Neural progenitor cell (in vitro differentiated cells): Measurements from ENCODE around the gene ANAPC15.

Experiments used
- CTCF ChIP-seq: fragments of 200-600 bp; sonication (generic); IDR thresholded peaks from 2 replicates; pipeline ENCODE4 v1.5.1; 2017; ENCODE audit warnings: antibody characterized with exemption, mild to moderate bottlenecking
- EZH2phosphoT487 ChIP-seq: fragments of 200-600 bp; sonication (generic); IDR thresholded peaks from 2 replicates; pipeline ENCODE4 v1.6.1; 2017; ENCODE audit warnings: antibody characterized with exemption

DNA sequence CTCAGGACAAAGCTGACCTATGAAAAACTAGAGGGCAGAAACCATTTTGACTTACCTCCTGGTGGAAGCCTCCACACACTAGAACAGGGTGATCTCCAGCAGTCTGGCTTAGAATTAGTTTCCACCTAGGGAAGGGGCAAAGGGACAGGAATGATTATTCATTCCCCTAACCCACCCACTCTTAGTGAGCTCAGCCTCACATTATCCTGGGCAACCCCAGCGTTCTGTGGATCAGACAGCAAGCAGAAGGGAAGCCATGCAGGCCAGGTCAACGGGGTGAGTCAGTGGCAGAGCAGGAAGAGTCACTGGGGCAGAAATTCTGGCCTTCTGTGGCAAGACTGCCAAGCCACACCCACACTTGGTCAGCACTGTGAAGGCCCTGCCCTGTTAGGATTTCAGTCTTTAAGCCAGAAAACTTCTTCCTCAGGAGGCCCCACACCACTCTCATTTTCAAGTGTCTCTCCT, 42.7 kb downstream of the ANAPC15 start:
- TF ChIP-seq CTCF = no peak
- no peak for TF ChIP-seq EZH2phosphoT487
